Subcutaneous adipose tissue (tissue), 4 donors: ENCODE results near the gene NCOA6. TPM values are rescaled to one million over a fixed set of nuclear protein-coding genes. Genes with fewer than 3 reads are reported as not detected.

ENCODE experiments used
- total RNA-seq, 4 donors: library from RNA; depleted of rRNA; stranded (reverse); fragments of >200 nt; gene quantifications; one replicate each; pipeline ENCODE4 v1.1.0, GENCODE V29; 2016
- TF ChIP-seq, protein P1 (sequence below): fragments of 450-650 bp; IDR thresholded peaks from one replicate; pipeline ENCODE4 v1.5.1; 2016; ENCODE audit warnings: low read depth, mild to moderate bottlenecking, control low read depth, antibody characterized with exemption, moderate library complexity

NCOA6 gene
- total RNA-seq, 4 donors from 2014 or later = 16.0 to 23.5 (median 20.4) TPM

DNA sequence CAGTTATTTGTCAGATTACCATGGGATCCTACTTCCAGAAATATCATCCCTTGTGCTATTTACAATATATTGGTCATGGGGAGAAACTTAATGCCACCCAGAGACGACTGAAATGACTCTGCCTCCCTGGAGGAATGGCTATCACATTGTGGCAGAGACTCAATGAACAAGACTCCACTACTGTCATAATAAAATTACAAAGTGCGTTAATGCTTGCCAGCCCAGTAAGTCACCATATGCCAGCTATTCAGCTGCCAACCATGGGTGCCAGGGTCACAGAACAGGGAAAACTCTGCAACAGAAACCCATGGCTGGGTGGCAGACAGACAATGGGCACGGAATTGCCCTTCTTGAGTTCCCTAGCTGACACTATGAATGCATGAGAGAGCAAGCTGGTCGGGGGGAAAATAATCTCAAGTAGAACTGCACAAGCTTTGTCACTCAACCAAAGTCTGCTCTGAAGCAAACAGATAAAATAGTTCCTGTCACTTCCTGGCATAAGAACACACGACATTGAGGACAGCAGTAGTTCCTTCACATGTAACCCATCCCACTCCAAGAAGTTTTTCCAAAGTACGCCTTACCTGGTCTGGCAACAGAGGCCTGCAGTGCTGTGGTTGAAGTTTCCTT lies 89.2 kb downstream of the NCOA6 start:
- TF ChIP-seq, protein P1, sequence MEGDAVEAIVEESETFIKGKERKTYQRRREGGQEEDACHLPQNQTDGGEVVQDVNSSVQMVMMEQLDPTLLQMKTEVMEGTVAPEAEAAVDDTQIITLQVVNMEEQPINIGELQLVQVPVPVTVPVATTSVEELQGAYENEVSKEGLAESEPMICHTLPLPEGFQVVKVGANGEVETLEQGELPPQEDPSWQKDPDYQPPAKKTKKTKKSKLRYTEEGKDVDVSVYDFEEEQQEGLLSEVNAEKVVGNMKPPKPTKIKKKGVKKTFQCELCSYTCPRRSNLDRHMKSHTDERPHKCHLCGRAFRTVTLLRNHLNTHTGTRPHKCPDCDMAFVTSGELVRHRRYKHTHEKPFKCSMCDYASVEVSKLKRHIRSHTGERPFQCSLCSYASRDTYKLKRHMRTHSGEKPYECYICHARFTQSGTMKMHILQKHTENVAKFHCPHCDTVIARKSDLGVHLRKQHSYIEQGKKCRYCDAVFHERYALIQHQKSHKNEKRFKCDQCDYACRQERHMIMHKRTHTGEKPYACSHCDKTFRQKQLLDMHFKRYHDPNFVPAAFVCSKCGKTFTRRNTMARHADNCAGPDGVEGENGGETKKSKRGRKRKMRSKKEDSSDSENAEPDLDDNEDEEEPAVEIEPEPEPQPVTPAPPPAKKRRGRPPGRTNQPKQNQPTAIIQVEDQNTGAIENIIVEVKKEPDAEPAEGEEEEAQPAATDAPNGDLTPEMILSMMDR = no peak

DNA sequence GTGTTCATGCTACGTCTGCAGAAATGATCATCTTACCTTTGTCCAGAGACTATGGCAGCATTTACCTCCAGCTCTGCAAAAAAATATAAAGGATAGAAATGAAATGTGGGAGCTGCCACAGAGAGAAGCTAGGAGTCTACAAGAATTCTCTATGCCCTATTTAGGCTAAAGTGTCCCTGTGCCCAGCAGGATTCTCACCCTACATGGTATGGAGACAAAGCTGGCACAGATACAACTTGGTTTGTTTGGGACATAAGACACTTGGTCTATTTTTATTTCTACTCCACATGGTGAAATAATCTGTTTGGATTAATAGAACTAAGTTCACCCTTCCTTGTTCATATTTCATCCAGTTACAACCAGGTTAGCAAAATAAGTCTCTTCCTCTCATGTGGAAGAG lies 92.9 kb downstream of the NCOA6 start:
- TF ChIP-seq, protein P1 = no peak

DNA sequence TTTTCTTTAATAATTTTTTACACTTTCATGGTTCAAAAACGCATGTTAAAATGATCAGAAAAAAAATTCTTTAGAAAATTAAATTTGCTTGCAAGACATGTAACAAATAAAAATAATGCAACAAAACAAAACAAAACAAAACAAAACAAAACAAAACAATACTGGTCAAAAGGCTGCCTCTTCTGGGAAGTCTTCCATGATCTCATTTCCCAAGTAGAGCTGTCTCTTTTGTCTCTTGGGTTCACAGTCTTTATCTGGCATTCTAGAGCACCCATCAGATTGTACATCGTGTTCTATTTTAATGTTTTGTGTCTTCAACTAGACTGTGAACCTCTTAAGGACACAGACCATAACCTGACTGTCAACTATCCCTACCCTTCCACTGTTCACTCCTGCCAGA lies 96.0 kb downstream of the NCOA6 start:
- TF ChIP-seq, protein P1 = no peak

DNA sequence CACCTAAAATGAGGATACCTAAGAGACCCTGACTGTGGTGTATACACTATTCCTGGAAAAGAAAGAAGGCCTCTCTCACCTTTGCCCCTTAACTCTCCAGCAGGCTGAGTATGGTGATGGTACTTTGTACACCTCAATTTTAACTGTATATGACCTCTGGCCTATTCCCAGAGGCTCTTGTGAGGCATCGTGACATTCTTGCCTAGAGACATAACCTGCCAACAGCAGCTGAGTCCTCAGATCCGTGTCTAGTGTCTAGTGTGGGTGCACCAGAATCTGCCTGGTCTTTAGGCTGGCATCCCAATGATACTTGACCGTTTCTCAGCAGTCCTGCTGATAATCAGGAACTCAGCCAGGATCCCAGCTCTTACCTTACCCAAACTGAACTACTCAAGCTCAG lies 101.3 kb downstream of the NCOA6 start:
- TF ChIP-seq, protein P1 = no peak

DNA sequence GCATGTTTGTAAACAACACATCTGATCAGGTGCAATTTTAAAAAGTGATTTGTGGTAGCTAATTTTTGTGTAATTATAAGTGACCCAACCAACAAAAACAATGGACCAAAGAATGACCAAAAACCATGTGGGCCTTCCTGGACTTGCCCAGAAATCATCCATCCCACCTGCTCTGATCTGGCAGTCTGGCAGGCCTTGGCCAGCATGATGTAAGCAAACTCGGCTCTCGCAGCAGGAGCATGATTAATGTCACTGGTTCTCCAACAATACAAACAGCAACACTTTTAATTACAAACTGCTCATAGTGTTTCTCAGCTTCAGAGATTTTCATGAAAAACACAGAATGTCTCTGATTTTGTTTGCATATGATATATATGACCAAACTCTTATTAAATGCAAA lies 105.2 kb downstream of the NCOA6 start:
- TF ChIP-seq, protein P1 = no peak

DNA sequence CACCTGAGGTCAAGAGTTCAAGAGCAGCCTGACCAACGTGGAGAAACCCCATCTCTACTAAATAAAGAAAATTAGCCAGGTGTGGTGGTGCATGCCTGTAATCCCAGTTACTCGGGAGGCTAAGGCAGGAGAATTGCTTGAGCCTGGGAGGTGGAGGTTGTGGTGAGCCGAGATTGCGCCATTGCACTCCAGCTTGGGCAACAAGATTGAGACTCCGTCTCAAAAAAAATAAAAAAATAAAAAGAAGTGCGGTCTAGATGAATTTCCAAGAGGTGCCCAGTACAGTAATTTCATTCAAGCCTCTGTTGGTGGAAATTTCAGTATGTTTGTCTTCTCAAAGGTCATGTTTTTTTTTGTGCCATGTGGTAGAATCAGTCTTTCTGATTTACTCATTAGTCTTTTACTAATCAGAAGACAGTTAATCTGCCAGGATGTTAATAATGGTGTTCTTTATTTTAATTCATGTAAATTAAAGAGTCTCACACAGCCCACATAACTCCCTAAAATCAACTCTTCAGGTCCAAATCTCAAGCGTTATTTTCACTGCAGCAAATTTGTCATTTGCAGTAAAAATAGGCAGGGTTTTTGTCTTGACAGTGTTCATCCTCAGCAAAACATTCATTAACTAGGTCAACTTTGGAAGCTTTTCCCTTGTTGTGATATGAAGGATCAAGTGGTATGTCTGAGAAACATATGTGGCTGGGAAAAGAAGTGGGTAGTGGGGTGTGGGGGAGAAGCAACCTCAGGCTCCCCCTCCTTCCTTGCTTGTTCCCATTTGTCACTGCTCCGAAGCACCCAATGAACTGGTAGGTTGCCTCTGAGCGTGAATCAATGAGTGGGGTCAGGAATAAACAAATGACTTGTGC lies 108.0 kb downstream of the NCOA6 start:
- TF ChIP-seq, protein P1 = no peak

DNA sequence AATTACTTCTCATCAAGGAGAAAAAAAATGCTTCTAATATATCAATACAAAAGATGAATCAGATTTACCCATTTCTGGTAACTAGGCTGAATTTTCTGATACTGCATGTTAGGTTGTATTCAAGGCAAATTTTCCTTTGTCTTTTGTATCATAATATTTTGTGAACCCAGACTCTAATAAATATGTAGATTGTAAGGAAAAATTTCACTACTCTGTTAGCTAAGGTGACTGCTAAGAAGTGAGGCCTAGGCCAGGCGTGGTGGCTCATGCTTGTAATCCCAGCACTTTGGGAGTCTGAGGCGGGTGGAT lies 108.6 kb downstream of the NCOA6 start:
- TF ChIP-seq, protein P1 = no peak
